ENCODE results near the gene PRKAR1B.

DNA sequence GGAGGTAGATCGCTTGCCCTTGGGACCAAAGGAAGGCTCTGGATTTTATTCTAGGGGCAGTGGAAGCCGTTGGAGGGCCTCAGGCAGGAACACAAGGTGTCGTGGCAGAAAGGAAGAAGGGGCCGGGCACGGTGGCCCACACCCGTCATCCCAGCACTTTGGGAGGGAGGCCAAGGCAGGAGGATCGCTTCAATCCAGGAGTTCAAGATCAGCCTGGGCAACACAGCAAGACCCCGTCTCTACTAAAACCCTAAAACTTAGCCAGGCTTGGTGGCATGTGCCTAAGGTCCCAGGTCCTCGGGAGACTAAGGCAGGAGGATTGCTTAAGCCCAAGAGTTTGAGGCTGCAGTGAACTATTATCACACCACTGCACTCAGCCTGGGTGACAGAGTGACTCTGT is 202.3 kb downstream of the PRKAR1B start:
- TF ChIP-seq REST (IDR thresholded peaks at IDR 0.05; ENCODE audit: insufficient read depth in 1 of 2, low read depth in 2 of 2, low read length in 1 of 2) = no peak
- TF ChIP-seq, protein P1, sequence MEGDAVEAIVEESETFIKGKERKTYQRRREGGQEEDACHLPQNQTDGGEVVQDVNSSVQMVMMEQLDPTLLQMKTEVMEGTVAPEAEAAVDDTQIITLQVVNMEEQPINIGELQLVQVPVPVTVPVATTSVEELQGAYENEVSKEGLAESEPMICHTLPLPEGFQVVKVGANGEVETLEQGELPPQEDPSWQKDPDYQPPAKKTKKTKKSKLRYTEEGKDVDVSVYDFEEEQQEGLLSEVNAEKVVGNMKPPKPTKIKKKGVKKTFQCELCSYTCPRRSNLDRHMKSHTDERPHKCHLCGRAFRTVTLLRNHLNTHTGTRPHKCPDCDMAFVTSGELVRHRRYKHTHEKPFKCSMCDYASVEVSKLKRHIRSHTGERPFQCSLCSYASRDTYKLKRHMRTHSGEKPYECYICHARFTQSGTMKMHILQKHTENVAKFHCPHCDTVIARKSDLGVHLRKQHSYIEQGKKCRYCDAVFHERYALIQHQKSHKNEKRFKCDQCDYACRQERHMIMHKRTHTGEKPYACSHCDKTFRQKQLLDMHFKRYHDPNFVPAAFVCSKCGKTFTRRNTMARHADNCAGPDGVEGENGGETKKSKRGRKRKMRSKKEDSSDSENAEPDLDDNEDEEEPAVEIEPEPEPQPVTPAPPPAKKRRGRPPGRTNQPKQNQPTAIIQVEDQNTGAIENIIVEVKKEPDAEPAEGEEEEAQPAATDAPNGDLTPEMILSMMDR (IDR thresholded peaks at IDR 0.05) = no peak
